Measurements from ENCODE around the gene METTL1.

GRCh38 chr12:57749061-57749460 lies 22.8 kb downstream of the METTL1 start:
- TF ChIP-seq CTCF (IDR thresholded peaks at IDR 0.05) (no peak), POLR2A (IDR thresholded peaks at IDR 0.05) (no peak)

All from heart left ventricle (tissue), 13 donors.